ENCODE measurements around the gene RANGAP1.

RANGAP1 gene

GRCh38 chr22:41234815-41235695 lies 50.9 kb downstream of the RANGAP1 start:
- DNase-seq (ENCODE audit: low read depth) = no peak

- DNase-seq (ENCODE audit: low read depth) = no peak
Measured at GRCh38 chr22:41231369-41231768, 54.6 kb downstream of the RANGAP1 start.

- no peak for DNase-seq (ENCODE audit: low read depth)
Measured at GRCh38 chr22:41230401-41230785, 55.6 kb downstream of the RANGAP1 start.

GRCh38 chr22:41229730-41230400 lies 56.1 kb downstream of the RANGAP1 start:
- no peak for DNase-seq (ENCODE audit: low read depth)

- DNase-seq (ENCODE audit: low read depth) = no peak
Measured at GRCh38 chr22:41229215-41229614, 56.8 kb downstream of the RANGAP1 start.

- DNase-seq (ENCODE audit: low read depth) = no peak
Measured at GRCh38 chr22:41226723-41227655, 59.0 kb downstream of the RANGAP1 start.

- no peak for DNase-seq (ENCODE audit: low read depth)
Measured at GRCh38 chr22:41223535-41223934, 62.5 kb downstream of the RANGAP1 start.

GRCh38 chr22:41222846-41223507 lies 63.0 kb downstream of the RANGAP1 start:
- DNase-seq (ENCODE audit: low read depth) = no peak

GRCh38 chr22:41217553-41218157 lies 68.3 kb downstream of the RANGAP1 start:
- DNase-seq (ENCODE audit: low read depth) = no peak

GRCh38 chr22:41216984-41217383 lies 69.0 kb downstream of the RANGAP1 start:
- no peak for DNase-seq (ENCODE audit: low read depth)

- DNase-seq (ENCODE audit: low read depth) = no peak
Measured at GRCh38 chr22:41215926-41216325, 70.1 kb downstream of the RANGAP1 start.

- no peak for DNase-seq (ENCODE audit: low read depth)
Measured at GRCh38 chr22:41215409-41215808, 70.6 kb downstream of the RANGAP1 start.

- DNase-seq (ENCODE audit: low read depth) = no peak
Measured at GRCh38 chr22:41206719-41207118, 79.3 kb downstream of the RANGAP1 start.

- DNase-seq (ENCODE audit: low read depth) = peak; percentile 99
Measured at GRCh38 chr22:41204992-41205900, 80.7 kb downstream of the RANGAP1 start, which contains the start of gene L3MBTL2. Gene L3MBTL2, plus strand, starts transcription at chr22:41205312. Its CDS starts 51 bp downstream, at chr22:41205363.

- DNase-seq (ENCODE audit: low read depth) = no peak
Measured at GRCh38 chr22:41204066-41204465, 81.9 kb downstream of the RANGAP1 start.

- no peak for DNase-seq (ENCODE audit: low read depth)
Measured at GRCh38 chr22:41203118-41203517, 82.9 kb downstream of the RANGAP1 start.

GRCh38 chr22:41201141-41201540 lies 84.8 kb downstream of the RANGAP1 start:
- DNase-seq (ENCODE audit: low read depth) = no peak

GRCh38 chr22:41198027-41198580 lies 87.9 kb downstream of the RANGAP1 start:
- peak; percentile 41 for DNase-seq (ENCODE audit: low read depth)

GRCh38 chr22:41197038-41197972 lies 88.7 kb downstream of the RANGAP1 start:
- DNase-seq (ENCODE audit: low read depth) = peak; percentile 80
